Activated CD8-positive, alpha-beta memory T cell treated with anti-CD3 and anti-CD28 coated beads for 36 hours (primary cell): ENCODE data around the gene ELOF1. TPM values are rescaled to one million over a fixed set of nuclear protein-coding genes. Genes with fewer than 3 reads are reported as not detected.

Source experiments
- CTCF ChIA-PET: fragments of 350-600 bp; sonication (Branson Sonifier 250); formaldehyde crosslinking; loops from one replicate; lab custom pipeline; 2021; ENCODE audit warnings: antibody characterized with exemption; lab: Charles Lee
- POLR2A ChIA-PET: fragments of 350-600 bp; sonication (Branson Sonifier 250); formaldehyde crosslinking; loops from one replicate; lab custom pipeline; 2021; ENCODE audit warnings: antibody characterized with exemption; lab: Charles Lee
- total RNA-seq, 2 experiments: library from RNA; stranded (reverse); gene quantifications; one replicate each; pipeline ENCODE4 v1.2.3, GENCODE V29; 2021

The ELOF1 gene
- total RNA-seq, 2 experiments from 2014 or later: 64.2 to 68.5 TPM

DNA sequence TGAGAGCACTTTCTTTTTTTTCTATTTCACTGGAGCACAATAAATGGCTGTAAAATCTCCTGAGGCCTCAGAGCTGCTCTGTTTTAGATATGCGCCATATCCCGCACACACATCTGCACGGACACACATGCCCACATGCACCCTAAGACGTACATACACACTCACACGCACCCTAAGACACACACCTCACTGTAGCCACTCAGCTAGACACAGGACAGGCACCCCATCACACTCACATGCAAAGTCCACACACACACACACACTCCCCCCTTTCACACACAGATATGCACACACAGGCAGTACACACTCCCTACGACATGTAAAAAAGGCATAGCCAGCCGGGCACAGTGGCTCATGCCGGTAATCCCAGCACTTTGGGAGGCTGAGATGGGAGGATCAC is 8.8 kb downstream of the ELOF1 start:
- ChIA-PET CTCF (no interaction called here), POLR2A (no interaction called here)

DNA sequence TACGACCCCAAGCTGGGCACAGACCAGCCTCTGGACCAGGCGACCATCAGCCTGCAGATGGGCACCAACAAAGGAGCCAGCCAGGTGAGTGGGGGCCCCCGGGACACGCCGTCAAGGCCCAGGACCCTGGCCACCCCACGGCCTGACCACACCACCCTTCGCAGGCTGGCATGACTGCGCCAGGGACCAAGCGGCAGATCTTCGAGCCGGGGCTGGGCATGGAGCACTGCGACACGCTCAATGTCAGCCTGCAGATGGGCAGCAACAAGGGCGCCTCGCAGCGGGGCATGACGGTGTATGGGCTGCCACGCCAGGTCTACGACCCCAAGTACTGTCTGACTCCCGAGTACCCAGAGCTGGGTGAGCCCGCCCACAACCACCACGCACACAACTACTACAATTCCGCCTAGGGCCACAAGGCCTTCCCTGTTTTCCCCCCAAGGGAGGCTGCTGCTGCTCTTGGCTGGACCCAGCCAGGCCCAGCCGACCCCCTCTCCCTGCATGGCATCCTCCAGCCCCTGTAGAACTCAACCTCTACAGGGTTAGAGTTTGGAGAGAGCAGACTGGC is 9.6 kb downstream of the ELOF1 start:
- ChIA-PET POLR2A (no interaction called here), CTCF (no interaction called here)

DNA sequence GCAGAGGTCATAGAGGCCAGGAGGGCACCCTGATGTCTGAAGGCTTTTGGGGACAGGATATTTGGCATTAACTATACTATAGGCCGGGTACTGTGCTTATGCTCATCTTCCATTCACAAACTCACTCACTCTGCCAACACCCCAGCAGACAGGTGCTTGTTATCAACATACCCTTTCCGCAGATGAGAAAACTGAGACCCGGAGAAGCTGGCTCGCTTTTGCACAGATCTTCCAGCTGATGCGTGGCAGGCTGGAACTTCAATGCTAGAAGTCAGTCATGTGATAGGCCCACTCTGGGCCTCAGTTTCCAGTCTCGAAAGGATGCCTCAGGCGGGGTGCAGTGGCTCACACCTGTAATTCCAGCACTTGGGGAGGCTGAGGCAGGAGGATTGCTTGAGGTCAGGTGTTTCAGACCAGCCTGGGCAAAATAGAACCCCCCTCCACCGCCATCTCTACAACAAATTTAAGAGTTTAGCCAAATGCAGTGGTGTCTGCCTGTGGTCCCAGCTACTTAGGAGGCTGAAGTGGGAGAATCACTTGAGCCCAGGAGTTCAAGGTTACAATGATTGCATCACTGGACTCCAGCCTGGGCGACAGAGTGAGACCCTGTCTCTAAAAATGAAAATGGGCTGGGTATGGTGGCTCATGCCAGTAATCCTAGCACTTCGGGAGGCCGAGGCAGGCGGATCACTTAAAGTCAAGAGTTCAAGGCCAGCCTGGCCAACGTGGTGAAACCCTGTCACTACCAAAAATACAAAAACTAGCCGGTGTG is 10.9 kb downstream of the ELOF1 start:
- ChIA-PET POLR2A (no interaction called here), CTCF (interaction anchor here (1.1 kb wide), 1 partner anchor 12 kb away, joined by 4 read pairs; no protein-coding TSS in a partner anchor)

DNA sequence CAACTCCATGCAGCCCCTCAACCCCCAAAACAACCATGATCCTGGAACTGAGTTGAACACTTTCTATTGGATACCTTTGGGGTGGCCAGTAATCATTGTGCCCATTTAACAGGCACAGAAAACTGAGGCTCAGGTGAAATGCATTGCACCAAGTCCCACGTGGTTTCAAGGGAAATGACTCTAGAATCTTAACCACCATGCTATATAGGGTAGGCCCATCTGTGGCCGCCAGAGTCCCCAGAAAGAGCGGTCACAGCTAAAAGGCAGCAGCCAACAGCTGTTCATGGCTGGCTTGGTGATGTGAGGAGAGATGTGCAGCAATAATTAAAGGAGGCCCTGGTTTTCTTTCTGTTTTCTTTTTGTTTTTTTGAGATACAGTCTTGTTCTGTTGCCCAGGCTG is 17.8 kb downstream of the ELOF1 start:
- CTCF ChIA-PET: interaction anchor here (1.0 kb wide), 1 partner anchor 17 kb away, joined by 3 read pairs; no protein-coding TSS in a partner anchor
- POLR2A ChIA-PET: no interaction called here

DNA sequence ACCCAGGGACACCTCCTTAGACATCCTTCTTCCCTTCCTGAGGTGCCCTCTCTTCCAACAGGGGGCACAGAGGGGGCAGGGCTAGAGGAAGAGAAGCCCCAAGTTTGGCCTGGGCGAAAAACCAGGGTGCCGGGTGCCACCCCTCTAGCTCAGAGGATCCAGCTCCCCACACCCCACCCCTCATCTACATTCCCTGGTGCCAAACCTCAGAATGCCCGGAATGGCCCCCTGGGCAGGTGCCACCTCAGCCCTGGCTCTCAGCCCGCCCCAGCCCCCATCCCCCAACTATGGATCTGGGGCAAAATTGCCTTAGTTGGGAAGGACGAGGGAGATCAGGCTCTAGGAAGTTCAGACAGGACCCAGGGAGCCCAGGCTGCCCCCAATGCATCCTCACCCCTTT is 18.4 kb downstream of the ELOF1 start:
- ChIA-PET POLR2A (no interaction called here), CTCF (interaction anchor here (1.0 kb wide), 1 partner anchor 18 kb away, joined by 3 read pairs; no protein-coding TSS in a partner anchor)

DNA sequence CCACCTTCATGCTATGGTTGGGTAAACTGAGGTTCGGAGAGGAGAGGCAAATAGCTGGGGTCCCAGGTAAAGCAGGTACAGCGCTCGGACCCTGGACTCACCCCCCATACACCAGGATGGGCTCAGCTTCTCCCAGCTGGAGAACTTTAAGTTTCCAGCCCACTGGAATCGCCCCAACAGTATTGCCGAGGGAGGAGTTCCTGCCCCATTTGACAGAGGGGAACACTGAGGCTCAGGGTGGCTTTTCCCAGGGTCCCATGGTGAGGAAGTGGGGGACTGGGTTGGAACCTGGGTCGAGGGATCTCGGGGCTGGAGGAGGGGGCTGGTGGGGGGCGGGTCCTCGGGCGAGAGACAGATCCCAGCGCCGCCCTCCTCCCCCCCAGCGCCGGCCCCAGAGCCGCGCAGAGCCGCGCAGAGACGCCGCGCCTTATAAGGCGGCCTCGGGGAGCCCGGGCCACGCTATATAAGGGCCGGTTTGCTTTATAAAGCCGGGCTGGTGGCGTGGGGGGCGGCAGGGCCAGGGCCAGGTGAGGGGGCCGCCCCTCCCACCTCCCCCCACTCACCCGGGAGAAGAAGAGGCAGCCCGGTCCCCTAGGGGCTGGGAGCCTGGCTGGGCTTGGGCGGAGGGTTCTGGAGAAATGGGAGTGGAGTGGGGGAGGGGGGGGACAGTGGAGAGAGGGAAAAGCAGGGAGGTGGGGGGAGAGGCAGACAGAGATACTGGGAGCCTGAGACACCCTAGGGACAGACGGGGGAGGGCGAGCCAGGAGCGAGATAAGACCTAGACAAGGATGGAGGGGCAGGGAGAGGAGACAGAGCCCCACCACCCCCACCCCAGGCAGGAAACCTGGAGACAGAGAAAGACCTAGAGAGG is 19.3 kb downstream of the ELOF1 start:
- POLR2A ChIA-PET: no interaction called here
- CTCF ChIA-PET: interaction anchor here (0.8 kb wide), 1 partner anchor 19 kb away, joined by 3 read pairs; the partner anchor contains the start of gene ELOF1

DNA sequence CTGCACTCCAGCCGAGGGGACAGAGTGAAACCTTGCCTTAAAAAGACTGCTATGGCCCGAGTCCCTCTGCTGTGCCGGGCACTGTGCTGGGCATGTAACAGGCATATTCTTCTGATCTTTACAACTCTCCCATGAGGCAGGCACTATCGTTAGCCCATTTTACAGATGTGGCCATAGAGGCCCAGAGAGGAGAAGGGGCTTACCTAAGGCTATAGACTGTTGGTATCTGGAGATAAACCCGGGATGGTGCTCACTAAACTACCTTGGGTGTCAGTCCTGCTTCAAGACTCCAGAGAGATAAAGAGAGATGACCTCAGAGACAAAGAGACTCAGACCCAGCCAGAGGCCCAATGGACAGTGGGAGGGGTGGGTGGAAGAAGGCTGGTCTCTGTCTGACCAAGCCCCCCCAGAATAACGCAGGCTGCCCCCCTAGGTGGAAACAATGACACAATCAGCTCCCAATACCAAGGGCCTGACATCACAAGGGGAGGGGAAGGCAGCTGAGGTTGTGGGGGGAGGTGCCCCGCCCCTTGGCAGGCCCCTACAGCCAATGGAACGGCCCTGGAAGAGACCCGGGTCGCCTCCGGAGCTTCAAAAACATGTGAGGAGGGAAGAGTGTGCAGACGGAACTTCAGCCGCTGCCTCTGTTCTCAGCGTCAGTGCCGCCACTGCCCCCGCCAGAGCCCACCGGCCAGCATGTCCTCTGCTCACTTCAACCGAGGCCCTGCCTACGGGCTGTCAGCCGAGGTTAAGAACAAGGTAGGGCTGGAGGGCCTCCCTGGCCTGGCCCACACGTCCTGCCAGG is 20.6 kb downstream of the ELOF1 start, which contains the start of gene CNN1:
TSS of gene CNN1 (plus strand) at position 620 of the 805 bp plus-strand sequence. CDS start at position 697, 77 bp downstream.
- ChIA-PET CTCF (interaction anchor here (0.7 kb wide), 1 partner anchor 22 kb away, joined by 3 read pairs; no protein-coding TSS in a partner anchor), POLR2A (no interaction called here)

DNA sequence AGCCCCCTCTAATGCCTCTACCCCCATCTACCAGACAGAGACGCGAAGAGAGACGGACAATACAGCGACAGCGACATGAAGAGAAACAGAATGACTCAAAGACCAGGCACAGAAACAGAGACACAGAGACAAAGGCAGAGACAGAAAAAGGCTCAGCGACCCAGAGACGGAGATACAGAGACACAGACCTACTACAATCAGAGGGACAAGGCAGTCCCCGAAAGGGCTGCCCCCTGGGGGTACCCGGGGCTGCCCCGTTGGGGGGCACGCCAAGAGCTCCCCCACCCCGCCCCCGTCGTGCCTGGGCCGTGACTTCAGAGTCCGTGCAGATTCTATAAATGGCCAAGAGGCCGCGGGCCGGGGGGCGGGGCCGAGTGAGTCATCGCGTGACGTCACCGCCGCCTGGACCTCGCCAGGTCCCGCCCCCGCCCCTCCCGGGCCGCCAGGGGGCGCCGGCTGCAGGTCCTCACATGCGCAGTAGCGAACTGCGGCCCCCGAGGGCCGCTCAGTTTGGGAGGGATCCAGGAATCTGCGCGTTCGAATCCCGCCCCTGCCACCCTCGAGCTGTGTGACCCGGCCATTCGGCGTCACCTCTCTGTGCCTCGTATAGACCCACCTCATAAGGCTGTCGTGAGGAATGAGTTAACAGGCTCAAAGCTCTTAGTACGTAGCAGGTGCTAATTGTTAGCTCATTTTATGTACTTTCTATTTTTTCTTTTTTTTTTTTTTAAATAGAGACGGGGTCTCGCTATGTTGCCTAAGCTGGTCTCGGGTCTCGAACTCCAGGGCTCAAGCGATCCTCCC is 23.0 kb downstream of the ELOF1 start:
- POLR2A ChIA-PET: interaction anchor here (0.9 kb wide), 1 partner anchor 10 kb away, joined by 7 read pairs; no protein-coding TSS in a partner anchor

DNA sequence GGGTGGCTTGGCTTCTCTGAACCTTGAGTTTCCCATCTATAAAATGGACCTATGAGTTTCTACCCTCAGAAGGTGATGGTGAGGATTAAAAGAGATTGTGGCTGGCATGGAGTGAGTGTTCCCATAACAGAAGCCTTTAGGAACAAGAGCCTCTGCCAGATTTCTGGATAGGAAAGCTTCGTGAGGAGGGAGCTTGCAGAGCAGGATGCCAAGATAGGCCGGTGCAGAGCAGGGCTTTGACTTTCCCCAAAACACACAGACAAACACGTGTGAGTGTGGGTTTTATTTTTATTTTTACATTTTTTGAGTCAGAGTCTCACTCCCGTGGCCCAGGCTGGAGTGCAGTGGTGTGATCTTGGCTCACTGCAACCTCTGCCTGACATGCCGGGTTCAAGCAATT is 24.1 kb downstream of the ELOF1 start:
- POLR2A ChIA-PET: no interaction called here
- CTCF ChIA-PET: interaction anchor here (1.6 to 3.0 kb wide), 4 partner anchors 21 to 53 kb away, joined by 3 to 18 read pairs (median 9); partner anchors contain the start of gene ELOF1

More for the DNA sequence above, 23.0 kb downstream of the ELOF1 start:
- CTCF ChIA-PET: interaction anchor here (0.7 to 3.0 kb wide), 20 partner anchors 8 to 262 kb away, joined by 3 to 18 read pairs (median 4); partner anchors contain the start of genes ELOF1 and ZNF491

DNA sequence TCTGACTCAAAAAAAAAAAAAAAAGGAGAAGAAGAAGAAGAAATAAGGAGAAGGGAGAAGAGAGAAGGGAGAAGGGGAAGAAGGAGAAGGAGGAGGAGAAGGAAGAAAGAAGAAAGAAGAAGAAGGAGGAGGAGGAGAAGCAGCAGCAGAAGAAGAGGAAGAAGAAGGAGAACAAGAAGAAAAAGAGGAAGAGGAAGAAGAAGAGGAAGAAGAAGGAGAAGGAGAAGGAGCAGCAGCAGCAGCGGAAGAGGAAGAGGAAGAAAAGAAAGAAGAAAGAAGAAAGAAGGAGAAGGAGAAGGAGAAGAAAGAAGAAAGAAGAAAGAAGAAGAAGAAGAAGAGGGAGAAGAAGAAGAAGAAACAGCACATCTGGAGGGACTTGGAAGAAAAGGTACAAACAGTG is 24.5 kb downstream of the ELOF1 start:
- ChIA-PET POLR2A (no interaction called here), CTCF (interaction anchor here (0.7 to 3.0 kb wide), 5 partner anchors 20 to 54 kb away, joined by 3 to 18 read pairs (median 4); partner anchors contain the start of gene ELOF1)

DNA sequence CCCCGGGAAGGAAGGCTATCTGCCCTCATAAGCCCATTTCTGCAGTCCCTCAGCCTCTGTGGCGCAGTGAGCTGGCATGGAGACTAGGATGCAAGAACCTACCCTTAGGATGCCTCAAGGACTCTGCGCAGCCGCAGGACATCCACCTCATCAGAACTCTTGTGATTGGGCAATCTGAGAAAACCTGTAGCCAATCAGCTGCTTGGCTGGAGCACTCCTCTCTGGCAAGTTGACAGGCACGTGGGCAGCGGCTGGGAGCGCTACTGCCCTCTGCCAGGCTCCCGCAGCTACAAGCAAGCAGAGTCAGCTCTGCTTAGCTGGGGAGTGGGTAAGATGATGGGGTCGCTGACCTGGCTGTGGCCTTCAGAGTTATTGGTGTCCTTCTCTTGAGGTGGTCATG is 28.6 kb downstream of the ELOF1 start:
- CTCF ChIA-PET: no interaction called here

DNA sequence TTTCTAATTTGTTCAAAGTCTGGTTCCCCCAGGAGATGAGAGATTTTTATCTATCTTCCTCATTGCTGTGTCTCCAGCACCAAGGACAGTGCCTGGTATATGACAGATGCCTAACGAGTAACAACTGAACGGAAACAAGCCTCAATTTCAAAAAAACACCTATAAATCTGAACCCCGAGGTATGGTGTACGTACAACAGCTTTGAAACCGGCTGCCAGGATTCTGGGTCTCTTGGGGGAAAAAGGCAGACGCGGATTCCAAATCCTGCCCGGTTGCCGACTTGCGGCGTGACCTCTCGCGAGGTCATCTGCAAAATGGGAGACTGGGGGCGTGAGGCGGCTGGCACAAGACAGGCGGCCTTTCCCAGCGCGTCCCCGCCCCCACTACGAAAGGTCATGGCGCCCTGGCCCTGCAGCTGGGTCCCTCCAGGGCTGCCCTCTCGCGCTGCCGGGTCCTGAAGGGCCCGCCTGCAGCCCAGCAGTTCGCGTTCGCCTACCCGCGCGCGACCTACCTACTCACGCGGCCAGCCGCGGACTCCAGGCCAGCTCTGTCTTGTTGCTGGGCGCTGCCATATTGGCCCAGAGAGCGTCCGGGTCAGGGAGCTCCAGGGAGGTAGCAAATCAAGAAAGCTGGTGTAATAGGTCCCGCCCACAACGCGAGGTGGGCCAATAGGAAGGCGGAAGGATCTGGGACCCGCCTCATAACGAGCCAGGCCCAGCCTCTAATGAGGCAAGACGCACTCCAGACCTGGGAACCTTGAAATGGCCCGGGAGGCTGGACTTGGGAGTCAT is 30.3 kb downstream of the ELOF1 start, which contains the start of gene ECSIT:
TSS of gene ECSIT (minus strand) at position 584 of the 791 bp plus-strand sequence. CDS start 9,964 bp downstream, outside the sequence.
- CTCF ChIA-PET: interaction anchor here (0.6 to 1.5 kb wide), 4 partner anchors 8 to 81 kb away, joined by 3 to 4 read pairs (median 4); partner anchors contain the start of gene ELOF1
- POLR2A ChIA-PET: interaction anchor here (0.6 to 1.5 kb wide), 4 partner anchors 15 to 116 kb away, joined by 3 to 5 read pairs (median 4); partner anchors contain the start of gene ELOF1

More for the DNA sequence above, 28.6 kb downstream of the ELOF1 start:
- POLR2A ChIA-PET: no interaction called here

DNA sequence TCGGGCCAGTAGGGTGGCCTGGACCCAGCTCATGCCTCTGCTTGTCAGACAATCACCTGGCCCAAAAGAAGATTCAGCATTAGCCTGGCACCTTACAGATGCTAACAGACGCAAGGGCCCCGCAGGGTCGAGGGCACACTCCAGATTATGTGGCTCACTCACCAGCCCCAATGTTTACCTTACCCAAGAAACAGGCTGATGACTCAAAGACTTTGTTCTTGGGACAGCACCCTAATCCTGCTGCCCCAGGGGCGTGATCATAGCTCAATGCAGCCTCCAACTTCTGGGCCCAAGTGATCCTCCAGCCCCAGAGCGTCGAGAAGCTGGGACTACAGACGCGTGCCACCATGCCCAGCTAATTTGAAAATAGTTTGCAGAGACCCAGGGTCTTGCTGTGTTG is 39.9 kb downstream of the ELOF1 start:
- CTCF ChIA-PET: interaction anchor here (1.3 kb wide), 1 partner anchor 17 kb away, joined by 4 read pairs; no protein-coding TSS in a partner anchor
- POLR2A ChIA-PET: no interaction called here

DNA sequence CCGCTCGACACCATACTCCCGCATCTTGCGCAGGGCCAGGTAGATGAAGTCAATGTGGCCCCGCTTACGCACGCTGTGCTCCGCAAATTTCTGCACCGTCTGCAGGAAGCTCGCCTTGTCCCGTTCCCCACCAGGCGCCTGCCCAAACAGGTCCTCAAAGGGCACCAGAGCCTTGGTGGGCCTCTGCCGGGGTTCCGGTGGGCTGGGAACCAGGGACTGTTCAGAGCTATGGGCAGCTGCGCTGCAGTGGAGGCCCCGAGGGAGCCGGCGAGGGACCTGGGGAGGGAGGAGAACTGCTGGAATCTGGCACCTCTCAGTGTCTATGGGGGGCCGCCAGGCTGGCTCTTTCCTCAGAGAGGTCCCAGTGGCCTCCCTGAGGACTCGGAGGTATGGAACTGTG is 45.1 kb downstream of the ELOF1 start:
- POLR2A ChIA-PET: interaction anchor here (0.7 to 1.3 kb wide), 2 partner anchors 15 to 162 kb away, joined by 3 to 4 read pairs; partner anchors contain the start of gene ECSIT

DNA sequence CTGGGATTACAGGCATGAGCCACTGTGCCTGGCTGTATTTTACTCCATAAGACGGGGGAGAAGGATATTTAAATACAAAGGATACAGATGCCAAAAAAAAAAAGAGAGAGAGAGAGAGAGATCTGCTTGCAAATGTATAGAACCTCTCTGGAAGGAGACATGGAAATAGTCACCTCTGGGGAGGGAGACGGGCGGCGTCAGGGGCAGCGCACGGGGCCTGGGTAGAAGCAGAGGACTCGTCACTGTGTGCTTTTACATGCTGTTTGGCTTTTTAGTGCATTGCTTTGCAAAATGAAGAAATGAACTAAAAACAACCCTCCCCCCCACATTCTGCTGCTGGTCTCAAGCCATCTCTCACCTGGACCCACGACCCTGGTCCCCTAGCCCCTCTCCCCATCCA is 48.6 kb downstream of the ELOF1 start:
- CTCF ChIA-PET: interaction anchor here (1.4 kb wide), 1 partner anchor 28 kb away, joined by 3 read pairs; no protein-coding TSS in a partner anchor
- POLR2A ChIA-PET: interaction anchor here (0.7 kb wide), 1 partner anchor 255 kb away, joined by 3 read pairs; no protein-coding TSS in a partner anchor

More for the DNA sequence above, 45.1 kb downstream of the ELOF1 start:
- CTCF ChIA-PET: interaction anchor here (1.5 kb wide), 1 partner anchor 22 kb away, joined by 4 read pairs; no protein-coding TSS in a partner anchor
